ENCODE results near the gene MRGPRG. TPM values are rescaled to one million over a fixed set of nuclear protein-coding genes. Genes with fewer than 3 reads are reported as not detected.

The MRGPRG gene
- total RNA-seq, 4 donors from 2014 or later = not detected

GRCh38 chr11:3215346-3216026 lies 3.1 kb downstream of the MRGPRG start:
- no peak for TF ChIP-seq POLR2A (IDR thresholded peaks at IDR 0.05)
- TF ChIP-seq EP300 (IDR thresholded peaks at IDR 0.05) = no peak
- TF ChIP-seq CTCF (IDR thresholded peaks at IDR 0.05) = no peak
- Histone ChIP-seq H3K27ac (no peak overlapping the region), H3K4me3 (no peak overlapping the region), H3K27me3 (peaks cover 0 to 63% of the 10 kb centered on the region in 2 donors), H3K4me1 (peaks cover 0 to 6% (median 2%) of the 10 kb centered on the region in 4 donors), H3K9me3 (peaks cover 0 to 16% (median 4%) of the 10 kb centered on the region in 4 donors), H3K36me3 (no peaks in the 10 kb centered on the region)
- DNase-seq (ENCODE audit: low spot score in 2 of 2) = peak in 1 of 2 donors; percentile 9
- 76 to 78% methylated on average over 14 to 16 of the region's 17 CpGs for WGBS, 2 donors

GRCh38 chr11:3214420-3214699 lies 4.3 kb downstream of the MRGPRG start:
- Histone ChIP-seq H3K36me3 (no peaks in the 10 kb centered on the region), H3K4me1 (peaks cover 0 to 6% (median 2%) of the 10 kb centered on the region in 4 donors), H3K27ac (no peak overlapping the region), H3K27me3 (peaks cover 0 to 52% of the 10 kb centered on the region in 2 donors), H3K4me3 (no peak overlapping the region), H3K9me3 (peaks cover 0 to 21% (median 4%) of the 10 kb centered on the region in 4 donors)
- DNase-seq (ENCODE audit: low spot score in 2 of 2) = no peak
- WGBS, 2 donors = 87 to 89% methylated on average over 4 of the region's 4 CpGs
- no peak for TF ChIP-seq CTCF (IDR thresholded peaks at IDR 0.05)
- no peak for TF ChIP-seq EP300 (IDR thresholded peaks at IDR 0.05)
- TF ChIP-seq POLR2A (IDR thresholded peaks at IDR 0.05) = no peak

- Histone ChIP-seq H3K27ac (no peak overlapping the region), H3K27me3 (peaks cover 0 to 46% of the 10 kb centered on the region in 2 donors), H3K9me3 (peaks cover 0 to 21% (median 4%) of the 10 kb centered on the region in 4 donors), H3K36me3 (no peaks in the 10 kb centered on the region), H3K4me1 (peaks cover 0 to 6% (median 2%) of the 10 kb centered on the region in 4 donors), H3K4me3 (no peak overlapping the region)
- peak in 1 of 2 donors; percentile 8 for DNase-seq (ENCODE audit: low spot score in 2 of 2)
- 59 to 60% methylated on average over 24 of the region's 24 CpGs for WGBS, 2 donors
- TF ChIP-seq EP300 (IDR thresholded peaks at IDR 0.05) = no peak
- TF ChIP-seq POLR2A (IDR thresholded peaks at IDR 0.05) = no peak
- no peak for TF ChIP-seq CTCF (IDR thresholded peaks at IDR 0.05)
These were observed 4.8 kb downstream of the MRGPRG start for GRCh38 chr11:3213659-3214419.

DNA sequence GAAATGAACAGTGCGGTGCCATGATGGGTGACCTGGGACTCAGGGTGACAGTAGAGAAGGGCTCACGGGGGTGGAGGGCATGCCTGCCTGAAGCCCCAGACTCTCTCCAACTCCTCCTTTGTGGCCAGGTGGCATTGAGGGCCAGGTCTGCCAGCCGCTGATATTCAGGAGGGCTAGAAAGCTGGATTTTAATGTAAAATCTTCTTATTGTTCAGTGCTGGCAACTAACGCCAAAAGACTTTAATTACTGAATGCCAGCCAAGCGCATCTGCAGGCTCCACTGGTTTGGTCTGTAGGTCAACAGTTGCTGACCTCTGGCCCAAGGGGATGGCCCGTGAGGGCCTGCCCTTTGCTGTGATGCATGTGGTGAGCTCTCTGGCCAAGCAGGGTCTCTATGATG lies 10.3 kb downstream of the MRGPRG start:
- peaks cover 0 to 21% (median 4%) of the 10 kb centered on the region in 4 donors for H3K9me3 ChIP-seq
- 73 to 82% methylated on average over 6 of the region's 6 CpGs for WGBS, 2 donors
- TF ChIP-seq CTCF (IDR thresholded peaks at IDR 0.05) (no peak), EP300 (IDR thresholded peaks at IDR 0.05) (no peak), POLR2A (IDR thresholded peaks at IDR 0.05) (no peak)
- no peaks in the 10 kb centered on the region for H3K36me3 ChIP-seq
- H3K27me3 ChIP-seq = peaks cover 0 to 17% of the 10 kb centered on the region in 2 donors
- no peak overlapping the region for H3K27ac ChIP-seq
- no peak for DNase-seq (ENCODE audit: low spot score in 2 of 2)
- H3K4me3 ChIP-seq = no peak overlapping the region
- H3K4me1 ChIP-seq = peaks cover 0 to 18% (median 7%) of the 10 kb centered on the region in 4 donors

All from tibial nerve (tissue), 4 donors.